ENCODE measurements around the gene TGFB1I1.

TGFB1I1 gene

GRCh38 chr16:31474173-31474714 is 2.3 kb downstream of the TGFB1I1 start:
- DNase-seq (ENCODE audit: extremely low read depth, low read depth): peak; percentile 49
- peak; percentile 3 for TF ChIP-seq CTCF (IDR thresholded peaks at IDR 0.05; ENCODE audit: low read depth, low read length)

GRCh38 chr16:31474773-31475738 is 3.1 kb downstream of the TGFB1I1 start:
- no peak for TF ChIP-seq CTCF (IDR thresholded peaks at IDR 0.05; ENCODE audit: low read depth, low read length)
- no peak for DNase-seq (ENCODE audit: extremely low read depth, low read depth)

GRCh38 chr16:31475946-31476302 is 4.0 kb downstream of the TGFB1I1 start:
- no peak for DNase-seq (ENCODE audit: extremely low read depth, low read depth)
- no peak for TF ChIP-seq CTCF (IDR thresholded peaks at IDR 0.05; ENCODE audit: low read depth, low read length)

- DNase-seq (ENCODE audit: extremely low read depth, low read depth): no peak
- TF ChIP-seq CTCF (IDR thresholded peaks at IDR 0.05; ENCODE audit: low read depth, low read length): no peak
Measured at GRCh38 chr16:31476303-31477219, 4.6 kb downstream of the TGFB1I1 start.

- DNase-seq (ENCODE audit: extremely low read depth, low read depth): no peak
- TF ChIP-seq CTCF (IDR thresholded peaks at IDR 0.05; ENCODE audit: low read depth, low read length): no peak
Measured at GRCh38 chr16:31477220-31478216, 5.6 kb downstream of the TGFB1I1 start.

- TF ChIP-seq CTCF (IDR thresholded peaks at IDR 0.05; ENCODE audit: low read depth, low read length): no peak
- DNase-seq (ENCODE audit: extremely low read depth, low read depth): no peak
Measured at GRCh38 chr16:31478956-31479355, 7.0 kb downstream of the TGFB1I1 start.

Data from AG09319 (cell line).